ENCODE data around the gene WNT4.
A peak's percentile ranks its signal among the peaks of the same experiment; 100 is the strongest.

Gene WNT4

DNA sequence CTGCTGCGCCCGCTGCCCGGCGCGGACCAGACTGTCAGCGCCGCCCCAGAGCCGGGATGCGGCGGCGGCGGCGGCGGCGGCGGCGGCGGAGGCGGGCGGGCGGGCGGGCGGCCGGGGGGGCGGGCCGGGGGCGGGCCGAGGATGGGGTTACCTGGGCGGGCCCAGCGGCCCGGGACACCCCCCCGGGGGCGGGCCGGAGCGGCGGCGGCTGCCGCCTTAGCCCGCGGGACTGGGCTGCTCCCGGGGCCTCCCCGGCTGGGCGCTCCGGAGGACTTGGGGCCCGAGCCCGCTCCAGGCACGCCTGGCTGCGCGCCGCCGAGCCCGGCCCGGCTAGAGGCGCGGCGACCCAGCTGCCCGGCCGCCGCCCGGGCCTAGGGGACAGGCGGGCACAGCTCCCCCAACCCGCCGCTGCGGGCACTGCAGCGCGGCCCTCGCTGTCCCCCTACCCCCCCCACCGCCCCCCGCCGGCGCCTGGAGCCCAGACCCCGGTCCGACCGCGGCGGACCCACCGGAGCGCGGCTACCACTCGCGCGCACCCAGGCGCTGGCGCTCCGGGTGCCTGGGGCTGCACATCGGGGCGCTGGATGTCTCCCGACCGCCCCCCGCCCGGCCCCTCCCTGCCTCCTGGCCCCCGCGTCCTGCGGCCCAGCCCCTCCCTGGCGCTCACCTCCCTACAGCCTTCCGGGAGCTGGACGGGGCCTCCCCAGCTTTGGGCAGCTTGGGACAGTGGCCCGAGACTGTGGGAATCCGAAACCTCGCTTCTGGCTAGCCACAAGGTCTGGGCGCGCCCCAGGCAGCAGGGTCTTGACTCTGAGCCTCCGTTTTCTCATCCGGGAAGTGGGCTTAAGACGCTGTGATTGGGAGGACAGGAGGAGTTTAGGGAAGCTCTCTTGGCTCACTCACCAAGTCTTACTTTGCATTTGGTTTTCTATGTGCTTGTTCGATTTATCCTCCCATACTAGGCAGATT is at the start of gene WNT4:
Gene WNT4, minus strand, starts transcription at position 33 of the 969 bp plus-strand sequence. CDS start 175 bp downstream, outside the sequence.
- peak within 1 kb of the TSS; percentile 50 to 61 for H3K4me3 ChIP-seq (ENCODE audit: low read depth in 1 of 2, low read length in 2 of 2)
- H3K9ac ChIP-seq (ENCODE audit: low read depth in 1 of 2, low read length in 2 of 2), result peak within 1 kb of the TSS in 1 of 2 donors; percentile 15
- no peaks in the 10 kb centered on the region for H3K36me3 ChIP-seq (ENCODE audit: control insufficient read depth in 1 of 2, insufficient read depth in 2 of 2, low read length in 2 of 2)
- H3K9me3 ChIP-seq (ENCODE audit: control insufficient read depth in 1 of 2, low read length in 2 of 2), result no peaks in the 10 kb centered on the region
- H3K27ac ChIP-seq (ENCODE audit: low read depth, low read length), result no peak within 1 kb of the TSS
- peaks cover 35 to 50% of the 10 kb centered on the region in 2 donors for H3K27me3 ChIP-seq (ENCODE audit: control insufficient read depth in 1 of 2, insufficient read depth in 2 of 2, low read length in 2 of 2)
- peaks cover 0 to 16% of the 10 kb centered on the region in 2 donors for H3K4me1 ChIP-seq (ENCODE audit: control insufficient read depth in 1 of 2, insufficient read depth in 2 of 2, low read length in 2 of 2)

DNA sequence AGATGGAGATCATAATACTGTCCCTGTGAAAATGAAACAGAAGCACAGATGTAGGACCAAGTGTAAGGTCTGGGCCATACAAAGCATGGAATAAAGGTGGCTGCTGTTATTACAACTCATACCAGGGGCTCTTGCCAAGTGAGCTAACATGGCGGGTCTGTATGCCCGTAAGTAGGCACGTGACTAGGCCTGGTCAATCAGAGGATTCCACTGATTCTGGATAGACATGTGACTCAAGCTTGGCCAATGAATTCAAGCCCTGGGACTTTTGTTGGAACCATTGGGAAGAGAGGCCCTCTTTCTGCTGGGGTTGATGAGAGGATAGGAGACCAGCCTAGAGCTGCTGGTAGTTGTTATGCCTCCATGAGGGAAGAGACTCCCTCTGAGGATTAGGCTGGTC is 47.8 kb upstream of the WNT4 start:
- Histone ChIP-seq H3K27me3 (ENCODE audit: control insufficient read depth in 1 of 2, insufficient read depth in 2 of 2, low read length in 2 of 2) (peaks cover 0 to 4% of the 10 kb centered on the region in 2 donors), H3K27ac (ENCODE audit: low read depth, low read length) (no peak overlapping the region), H3K36me3 (ENCODE audit: control insufficient read depth in 1 of 2, insufficient read depth in 2 of 2, low read length in 2 of 2) (no peaks in the 10 kb centered on the region), H3K9me3 (ENCODE audit: control insufficient read depth in 1 of 2, low read length in 2 of 2) (no peaks in the 10 kb centered on the region), H3K4me1 (ENCODE audit: control insufficient read depth in 1 of 2, insufficient read depth in 2 of 2, low read length in 2 of 2) (no peaks in the 10 kb centered on the region), H3K9ac (ENCODE audit: low read depth in 1 of 2, low read length in 2 of 2) (no peak overlapping the region), H3K4me3 (ENCODE audit: low read depth in 1 of 2, low read length in 2 of 2) (no peak overlapping the region)

DNA sequence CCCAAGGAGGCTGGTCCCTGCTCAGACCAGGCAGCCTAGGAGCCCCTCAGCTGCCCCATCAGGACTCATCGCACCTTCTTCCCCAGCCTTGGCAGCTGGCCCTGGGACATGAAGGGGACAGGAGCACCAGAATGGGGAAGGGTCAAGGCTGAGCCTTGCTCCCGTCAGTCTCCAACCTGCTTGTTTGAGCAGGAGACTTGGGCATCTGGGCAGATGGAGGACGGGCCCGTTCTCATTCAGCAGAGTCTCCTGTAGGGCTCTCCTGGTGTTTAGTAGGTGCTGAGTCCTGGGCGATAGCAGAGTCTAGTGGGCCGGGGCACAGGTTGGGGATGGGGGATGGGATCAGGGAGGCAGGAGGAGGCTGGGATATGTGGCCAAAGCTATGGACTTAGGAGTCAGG is 47.4 kb upstream of the WNT4 start:
- H3K36me3 ChIP-seq (ENCODE audit: control insufficient read depth in 1 of 2, insufficient read depth in 2 of 2, low read length in 2 of 2), result no peaks in the 10 kb centered on the region
- H3K27ac ChIP-seq (ENCODE audit: low read depth, low read length), result no peak overlapping the region
- H3K4me1 ChIP-seq (ENCODE audit: control insufficient read depth in 1 of 2, insufficient read depth in 2 of 2, low read length in 2 of 2), result no peaks in the 10 kb centered on the region
- H3K9me3 ChIP-seq (ENCODE audit: control insufficient read depth in 1 of 2, low read length in 2 of 2), result no peaks in the 10 kb centered on the region
- H3K27me3 ChIP-seq (ENCODE audit: control insufficient read depth in 1 of 2, insufficient read depth in 2 of 2, low read length in 2 of 2), result peaks cover 0 to 4% of the 10 kb centered on the region in 2 donors
- no peak overlapping the region for H3K4me3 ChIP-seq (ENCODE audit: low read depth in 1 of 2, low read length in 2 of 2)
- H3K9ac ChIP-seq (ENCODE audit: low read depth in 1 of 2, low read length in 2 of 2), result no peak overlapping the region

DNA sequence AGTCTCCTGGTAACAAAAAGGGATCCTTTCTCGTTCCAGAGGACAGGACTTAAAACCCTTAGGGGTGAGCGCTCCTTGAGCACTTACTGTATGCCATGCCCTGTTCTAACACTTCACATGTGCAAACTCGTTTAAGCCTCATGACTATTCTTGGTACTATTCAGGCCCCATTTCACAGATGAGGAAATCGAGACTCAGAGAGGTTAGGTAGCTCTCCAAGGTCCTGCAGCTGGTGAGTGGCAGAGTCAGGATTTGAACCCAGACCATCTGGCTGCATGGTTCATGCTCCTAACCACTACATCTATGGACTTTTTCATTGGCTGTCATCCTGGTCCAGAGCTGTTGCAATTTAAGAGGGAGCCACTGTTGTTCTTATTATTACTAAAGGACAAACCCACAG is 46.7 kb upstream of the WNT4 start:
- Histone ChIP-seq H3K36me3 (ENCODE audit: control insufficient read depth in 1 of 2, insufficient read depth in 2 of 2, low read length in 2 of 2) (no peaks in the 10 kb centered on the region), H3K4me3 (ENCODE audit: low read depth in 1 of 2, low read length in 2 of 2) (no peak overlapping the region), H3K4me1 (ENCODE audit: control insufficient read depth in 1 of 2, insufficient read depth in 2 of 2, low read length in 2 of 2) (no peaks in the 10 kb centered on the region), H3K9me3 (ENCODE audit: control insufficient read depth in 1 of 2, low read length in 2 of 2) (no peaks in the 10 kb centered on the region), H3K27me3 (ENCODE audit: control insufficient read depth in 1 of 2, insufficient read depth in 2 of 2, low read length in 2 of 2) (peaks cover 0 to 4% of the 10 kb centered on the region in 2 donors), H3K9ac (ENCODE audit: low read depth in 1 of 2, low read length in 2 of 2) (no peak overlapping the region), H3K27ac (ENCODE audit: low read depth, low read length) (no peak overlapping the region)

DNA sequence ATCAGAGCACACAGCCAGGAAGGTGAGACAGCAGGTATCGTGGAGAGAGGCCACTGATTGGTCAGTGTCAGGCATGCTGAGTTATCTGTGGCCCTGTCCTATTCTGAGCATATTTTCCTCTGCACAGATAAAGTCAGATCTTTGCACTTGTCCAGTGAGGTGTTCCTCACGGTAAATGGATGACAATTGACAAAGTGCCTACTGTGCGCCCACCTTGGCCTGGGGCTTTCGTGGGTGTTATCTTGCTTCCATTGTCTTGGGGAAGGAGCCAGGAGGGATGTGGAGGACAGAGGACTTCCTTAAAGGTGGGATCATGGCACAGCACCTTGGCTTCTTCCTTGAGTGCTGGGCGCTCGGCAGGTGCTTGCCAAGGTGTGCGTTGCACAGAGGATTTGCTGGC is 46.0 kb upstream of the WNT4 start:
- H3K4me1 ChIP-seq (ENCODE audit: control insufficient read depth in 1 of 2, insufficient read depth in 2 of 2, low read length in 2 of 2), result no peaks in the 10 kb centered on the region

DNA sequence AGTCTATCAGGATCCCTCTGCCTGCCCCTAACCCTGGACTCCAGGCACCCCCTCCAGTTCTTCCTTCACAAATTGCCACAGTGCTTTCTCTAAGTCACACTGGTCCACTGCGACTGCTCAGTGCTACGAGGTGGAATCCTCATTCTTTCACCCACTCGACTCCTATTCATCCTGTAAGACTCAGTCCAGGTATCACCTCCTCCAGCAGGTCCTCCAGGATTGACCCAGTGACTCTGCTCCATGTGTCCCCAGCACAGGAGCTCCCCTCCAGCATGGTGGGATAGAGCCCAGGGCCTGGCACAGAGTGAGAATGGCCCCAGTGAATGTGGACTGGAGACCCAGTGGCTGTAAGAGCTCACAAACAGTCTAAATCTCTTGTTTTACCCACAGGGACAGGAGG is 45.5 kb upstream of the WNT4 start:
- Histone ChIP-seq H3K27ac (ENCODE audit: low read depth, low read length) (no peak overlapping the region), H3K4me3 (ENCODE audit: low read depth in 1 of 2, low read length in 2 of 2) (no peak overlapping the region), H3K9me3 (ENCODE audit: control insufficient read depth in 1 of 2, low read length in 2 of 2) (no peaks in the 10 kb centered on the region), H3K27me3 (ENCODE audit: control insufficient read depth in 1 of 2, insufficient read depth in 2 of 2, low read length in 2 of 2) (peaks cover 0 to 4% of the 10 kb centered on the region in 2 donors), H3K36me3 (ENCODE audit: control insufficient read depth in 1 of 2, insufficient read depth in 2 of 2, low read length in 2 of 2) (no peaks in the 10 kb centered on the region), H3K9ac (ENCODE audit: low read depth in 1 of 2, low read length in 2 of 2) (no peak overlapping the region), H3K4me1 (ENCODE audit: control insufficient read depth in 1 of 2, insufficient read depth in 2 of 2, low read length in 2 of 2) (no peaks in the 10 kb centered on the region)

More for the DNA sequence above, 46.0 kb upstream of the WNT4 start:
- no peak overlapping the region for H3K4me3 ChIP-seq (ENCODE audit: low read depth in 1 of 2, low read length in 2 of 2)
- no peaks in the 10 kb centered on the region for H3K36me3 ChIP-seq (ENCODE audit: control insufficient read depth in 1 of 2, insufficient read depth in 2 of 2, low read length in 2 of 2)
- H3K27ac ChIP-seq (ENCODE audit: low read depth, low read length), result no peak overlapping the region
- no peaks in the 10 kb centered on the region for H3K9me3 ChIP-seq (ENCODE audit: control insufficient read depth in 1 of 2, low read length in 2 of 2)
- H3K27me3 ChIP-seq (ENCODE audit: control insufficient read depth in 1 of 2, insufficient read depth in 2 of 2, low read length in 2 of 2), result peaks cover 0 to 4% of the 10 kb centered on the region in 2 donors
- H3K9ac ChIP-seq (ENCODE audit: low read depth in 1 of 2, low read length in 2 of 2), result no peak overlapping the region

DNA sequence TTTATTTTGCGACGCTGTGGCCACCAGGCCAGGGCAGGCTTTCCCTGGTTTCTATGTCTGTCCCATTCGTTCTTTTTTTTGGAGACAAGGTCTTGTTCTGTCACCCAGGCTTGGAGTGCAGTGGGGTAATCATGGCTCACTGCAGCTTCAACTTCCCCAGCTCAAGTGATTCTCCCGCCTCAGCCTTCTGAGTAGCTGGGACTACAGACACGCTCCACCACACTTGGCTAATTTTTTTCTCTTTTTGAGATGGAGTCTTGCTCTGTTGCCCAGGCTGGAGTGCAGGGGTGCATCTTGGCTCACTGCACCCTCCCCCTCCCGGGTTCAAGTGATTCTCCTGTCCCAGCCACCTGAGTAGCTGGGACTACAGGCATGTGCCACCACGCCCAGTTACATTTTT is 43.4 kb upstream of the WNT4 start:
- Histone ChIP-seq H3K9me3 (ENCODE audit: control insufficient read depth in 1 of 2, low read length in 2 of 2) (no peaks in the 10 kb centered on the region), H3K4me3 (ENCODE audit: low read depth in 1 of 2, low read length in 2 of 2) (no peak overlapping the region), H3K27me3 (ENCODE audit: control insufficient read depth in 1 of 2, insufficient read depth in 2 of 2, low read length in 2 of 2) (peaks cover 0 to 4% of the 10 kb centered on the region in 2 donors)

DNA sequence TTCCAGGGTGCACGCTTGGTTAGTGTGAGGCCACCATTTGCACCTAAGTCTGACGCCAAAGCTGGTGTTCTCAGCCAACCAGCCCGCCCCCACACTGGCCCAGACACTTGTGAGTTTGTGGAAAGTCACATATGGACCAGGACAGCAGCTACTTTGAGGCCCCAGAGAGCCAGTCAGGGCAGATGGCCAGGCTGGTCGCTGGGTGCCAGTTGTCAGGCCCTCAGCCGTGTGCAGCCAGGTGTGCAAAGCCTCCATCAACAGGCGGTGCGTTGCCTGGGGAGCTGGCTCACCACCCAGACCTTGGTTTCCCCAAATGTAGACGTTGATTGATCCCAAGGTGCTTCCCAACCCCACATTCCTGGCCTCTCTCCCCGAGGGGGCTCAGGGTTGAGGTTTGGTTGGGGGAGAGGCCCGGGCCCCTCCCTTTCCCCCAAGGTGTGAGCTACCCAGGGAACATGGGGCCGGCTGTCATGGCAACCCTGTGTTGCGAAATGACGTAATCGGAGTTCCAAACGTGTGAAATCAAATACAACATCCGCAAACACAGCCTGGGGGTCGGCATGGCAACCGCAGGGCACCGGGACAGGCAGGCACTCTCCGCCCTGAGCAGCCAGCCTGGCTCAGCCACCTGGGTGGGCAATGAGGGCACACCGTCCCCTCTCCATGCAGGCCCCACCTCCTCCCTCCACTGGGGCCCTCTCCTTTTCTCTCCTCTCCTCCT is 42.2 kb upstream of the WNT4 start:
- no peak overlapping the region for H3K9ac ChIP-seq (ENCODE audit: low read depth in 1 of 2, low read length in 2 of 2)
- no peaks in the 10 kb centered on the region for H3K9me3 ChIP-seq (ENCODE audit: control insufficient read depth in 1 of 2, low read length in 2 of 2)
- H3K27me3 ChIP-seq (ENCODE audit: control insufficient read depth in 1 of 2, insufficient read depth in 2 of 2, low read length in 2 of 2), result peaks cover 0 to 4% of the 10 kb centered on the region in 2 donors
- H3K4me1 ChIP-seq (ENCODE audit: control insufficient read depth in 1 of 2, insufficient read depth in 2 of 2, low read length in 2 of 2), result no peaks in the 10 kb centered on the region
- no peak overlapping the region for H3K27ac ChIP-seq (ENCODE audit: low read depth, low read length)
- H3K4me3 ChIP-seq (ENCODE audit: low read depth in 1 of 2, low read length in 2 of 2), result no peak overlapping the region
- no peaks in the 10 kb centered on the region for H3K36me3 ChIP-seq (ENCODE audit: control insufficient read depth in 1 of 2, insufficient read depth in 2 of 2, low read length in 2 of 2)

More for the DNA sequence above, 43.4 kb upstream of the WNT4 start:
- no peak overlapping the region for H3K27ac ChIP-seq (ENCODE audit: low read depth, low read length)
- no peaks in the 10 kb centered on the region for H3K4me1 ChIP-seq (ENCODE audit: control insufficient read depth in 1 of 2, insufficient read depth in 2 of 2, low read length in 2 of 2)
- H3K9ac ChIP-seq (ENCODE audit: low read depth in 1 of 2, low read length in 2 of 2), result no peak overlapping the region
- no peaks in the 10 kb centered on the region for H3K36me3 ChIP-seq (ENCODE audit: control insufficient read depth in 1 of 2, insufficient read depth in 2 of 2, low read length in 2 of 2)

DNA sequence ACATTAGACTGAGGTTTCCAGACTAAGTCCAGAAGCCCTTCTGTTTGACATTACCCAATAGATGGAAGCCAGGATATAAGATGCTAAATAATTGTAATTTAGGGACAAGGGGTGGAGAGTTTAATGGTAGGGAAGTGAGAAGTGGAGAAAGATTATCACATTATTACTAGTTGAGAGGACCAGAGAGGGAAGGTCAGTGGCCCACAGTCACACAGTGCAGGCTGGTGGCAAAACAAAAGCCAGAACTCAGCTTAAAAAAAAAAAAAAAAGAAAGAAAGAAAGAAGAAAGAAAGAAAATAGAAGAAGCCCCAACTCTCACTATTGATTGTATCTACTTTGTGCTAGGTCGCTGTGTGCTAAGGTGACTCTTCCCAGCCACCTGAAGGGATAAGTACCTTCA is 41.6 kb upstream of the WNT4 start:
- H3K27ac ChIP-seq (ENCODE audit: low read depth, low read length), result no peak overlapping the region
- no peaks in the 10 kb centered on the region for H3K36me3 ChIP-seq (ENCODE audit: control insufficient read depth in 1 of 2, insufficient read depth in 2 of 2, low read length in 2 of 2)
- H3K9me3 ChIP-seq (ENCODE audit: control insufficient read depth in 1 of 2, low read length in 2 of 2), result no peaks in the 10 kb centered on the region
- no peak overlapping the region for H3K4me3 ChIP-seq (ENCODE audit: low read depth in 1 of 2, low read length in 2 of 2)
- H3K27me3 ChIP-seq (ENCODE audit: control insufficient read depth in 1 of 2, insufficient read depth in 2 of 2, low read length in 2 of 2), result peaks cover 0 to 4% of the 10 kb centered on the region in 2 donors
- H3K4me1 ChIP-seq (ENCODE audit: control insufficient read depth in 1 of 2, insufficient read depth in 2 of 2, low read length in 2 of 2), result no peaks in the 10 kb centered on the region
- no peak overlapping the region for H3K9ac ChIP-seq (ENCODE audit: low read depth in 1 of 2, low read length in 2 of 2)

DNA sequence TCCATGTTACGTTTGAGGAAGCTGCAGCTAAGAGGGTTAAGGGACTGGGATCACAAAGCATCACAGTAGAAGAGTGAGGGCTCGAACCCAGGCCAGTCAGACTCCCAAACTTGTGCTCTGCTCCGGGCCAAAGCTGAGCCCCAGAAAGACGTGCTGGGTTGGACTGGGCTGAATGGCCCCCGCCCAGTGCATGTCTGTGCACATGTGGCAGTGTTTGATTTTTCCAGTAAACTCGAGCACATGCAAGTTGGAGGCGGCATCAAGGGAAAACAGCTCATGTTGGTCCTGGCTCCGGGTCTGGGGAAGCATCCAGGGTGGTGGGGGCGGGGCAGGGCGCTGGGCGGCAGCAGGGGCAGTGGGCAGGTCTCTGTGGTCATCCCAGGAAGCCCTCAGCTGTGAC is 39.8 kb upstream of the WNT4 start:
- no peaks in the 10 kb centered on the region for H3K36me3 ChIP-seq (ENCODE audit: control insufficient read depth in 1 of 2, insufficient read depth in 2 of 2, low read length in 2 of 2)
- no peaks in the 10 kb centered on the region for H3K27me3 ChIP-seq (ENCODE audit: control insufficient read depth in 1 of 2, insufficient read depth in 2 of 2, low read length in 2 of 2)
- H3K9me3 ChIP-seq (ENCODE audit: control insufficient read depth in 1 of 2, low read length in 2 of 2), result no peaks in the 10 kb centered on the region
- H3K4me1 ChIP-seq (ENCODE audit: control insufficient read depth in 1 of 2, insufficient read depth in 2 of 2, low read length in 2 of 2), result no peaks in the 10 kb centered on the region
- H3K4me3 ChIP-seq (ENCODE audit: low read depth in 1 of 2, low read length in 2 of 2), result no peak overlapping the region
- H3K9ac ChIP-seq (ENCODE audit: low read depth in 1 of 2, low read length in 2 of 2), result no peak overlapping the region
- H3K27ac ChIP-seq (ENCODE audit: low read depth, low read length), result no peak overlapping the region
